RWPE1 (cell line): ENCODE data around the gene C16orf78.

ENCODE experiments used
- CTCF ChIA-PET: fragments of 350-600 bp; sonication (Branson Sonifier 250); formaldehyde crosslinking; extraction: SDS; loops from one replicate; lab custom pipeline; 2021; lab: Yijun Ruan, JAX
- POLR2A ChIA-PET: fragments of 400-600 bp; formaldehyde crosslinking; extraction: SDS; loops from one replicate; lab custom pipeline; 2020; ENCODE audit warnings: antibody characterized with exemption; ENCODE audit not compliant: low non-redundant PET; lab: Yijun Ruan, JAX
- DNase-seq: peaks from one replicate; pipeline ENCODE4 v3.0.0; 2012; ENCODE audit warnings: low spot score
- H3K27ac ChIP-seq: fragments of 450-650 bp; 2 replicates; pipeline ENCODE4 v1.5.1; 2017
- TF ChIP-seq, protein P1 (sequence below): fragments of 450-650 bp; conservative IDR thresholded peaks from 2 replicates; pipeline ENCODE4 v1.5.1; 2017; ENCODE audit warnings: low read depth, mild to moderate bottlenecking

Gene C16orf78, protein sequence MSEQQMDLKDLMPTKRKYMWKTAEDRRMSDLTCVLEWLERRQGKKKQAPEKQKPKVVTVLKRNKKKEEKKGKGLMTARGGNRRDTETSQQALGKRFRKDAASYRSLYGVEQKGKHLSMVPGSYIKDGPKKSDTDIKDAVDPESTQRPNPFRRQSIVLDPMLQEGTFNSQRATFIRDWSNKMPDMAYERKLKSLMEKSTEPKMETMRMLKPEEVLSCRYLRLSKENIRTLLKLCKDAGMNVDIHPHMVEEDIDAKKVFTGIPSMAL

DNA sequence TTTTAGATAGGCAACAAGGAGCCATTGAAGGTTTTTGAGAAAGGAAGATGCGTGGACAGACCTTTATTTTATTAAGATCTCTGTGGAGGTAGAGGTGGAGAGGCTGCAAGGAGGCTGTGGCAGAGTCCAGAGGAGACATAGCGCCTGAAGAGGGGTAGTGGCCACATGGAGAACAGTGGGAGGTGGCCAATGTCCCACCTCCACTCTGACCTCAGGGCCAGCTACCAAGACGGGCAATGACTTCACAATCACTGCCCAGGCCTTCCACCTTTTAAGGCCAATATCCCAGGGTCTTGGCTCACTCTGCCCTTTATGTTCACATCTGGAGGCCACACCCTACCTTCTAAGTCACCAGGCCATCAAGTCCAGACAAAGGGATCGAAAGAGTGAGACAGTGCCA is at the start of gene C16orf78:
C16orf78 (plus strand) TSS at position 301 of the 400 bp plus-strand sequence. CDS start 136 bp downstream, outside the sequence.
- ChIA-PET CTCF (no interaction called here), POLR2A (no interaction called here)
- TF ChIP-seq, protein P1, sequence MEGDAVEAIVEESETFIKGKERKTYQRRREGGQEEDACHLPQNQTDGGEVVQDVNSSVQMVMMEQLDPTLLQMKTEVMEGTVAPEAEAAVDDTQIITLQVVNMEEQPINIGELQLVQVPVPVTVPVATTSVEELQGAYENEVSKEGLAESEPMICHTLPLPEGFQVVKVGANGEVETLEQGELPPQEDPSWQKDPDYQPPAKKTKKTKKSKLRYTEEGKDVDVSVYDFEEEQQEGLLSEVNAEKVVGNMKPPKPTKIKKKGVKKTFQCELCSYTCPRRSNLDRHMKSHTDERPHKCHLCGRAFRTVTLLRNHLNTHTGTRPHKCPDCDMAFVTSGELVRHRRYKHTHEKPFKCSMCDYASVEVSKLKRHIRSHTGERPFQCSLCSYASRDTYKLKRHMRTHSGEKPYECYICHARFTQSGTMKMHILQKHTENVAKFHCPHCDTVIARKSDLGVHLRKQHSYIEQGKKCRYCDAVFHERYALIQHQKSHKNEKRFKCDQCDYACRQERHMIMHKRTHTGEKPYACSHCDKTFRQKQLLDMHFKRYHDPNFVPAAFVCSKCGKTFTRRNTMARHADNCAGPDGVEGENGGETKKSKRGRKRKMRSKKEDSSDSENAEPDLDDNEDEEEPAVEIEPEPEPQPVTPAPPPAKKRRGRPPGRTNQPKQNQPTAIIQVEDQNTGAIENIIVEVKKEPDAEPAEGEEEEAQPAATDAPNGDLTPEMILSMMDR, result no peak
- no peak for DNase-seq
- no peak within 1 kb of the TSS for H3K27ac ChIP-seq

DNA sequence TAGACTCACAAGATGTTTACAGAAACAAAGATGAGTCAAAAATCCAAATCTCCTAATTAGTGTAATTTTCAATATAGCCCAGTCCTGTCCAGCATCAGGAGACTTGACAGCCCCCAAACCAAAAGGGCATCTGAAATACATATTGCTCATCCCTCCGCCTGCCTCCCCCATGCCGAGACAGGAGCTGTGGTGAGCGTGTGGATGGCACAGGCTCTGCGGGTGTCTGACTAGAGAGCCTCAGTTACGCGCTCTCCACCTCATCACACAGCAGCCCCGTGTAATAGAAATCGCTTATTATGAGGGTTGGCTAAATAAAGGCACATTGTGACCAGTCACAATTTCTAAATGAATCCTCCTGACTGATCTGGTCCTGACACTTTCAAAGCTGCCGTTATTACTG is 48.9 kb upstream of the C16orf78 start:
- TF ChIP-seq, protein P1, result no peak
- ChIA-PET CTCF (no interaction called here), POLR2A (no interaction called here)
- no peak for DNase-seq
- H3K27ac ChIP-seq, result no peak overlapping the region

GRCh38 chr16:49327466-49327865 is 46.1 kb upstream of the C16orf78 start:
- no peak overlapping the region for H3K27ac ChIP-seq
- DNase-seq, result no peak
- TF ChIP-seq, protein P1, result no peak
- CTCF ChIA-PET, result interaction anchor here (0.6 kb wide), 2 partner anchors 23 to 208 kb away, joined by 3 read pairs; no protein-coding TSS in a partner anchor
- POLR2A ChIA-PET, result no interaction called here

GRCh38 chr16:49328325-49328724 is 45.3 kb upstream of the C16orf78 start:
- POLR2A ChIA-PET, result no interaction called here
- no peak overlapping the region for H3K27ac ChIP-seq
- DNase-seq, result no peak
- TF ChIP-seq, protein P1, result no peak
- CTCF ChIA-PET, result no interaction called here

- POLR2A ChIA-PET, result no interaction called here
- DNase-seq, result no peak
- no peak overlapping the region for H3K27ac ChIP-seq
- CTCF ChIA-PET, result interaction anchor here (0.7 kb wide), 1 partner anchor 181 kb away, joined by 3 read pairs; no protein-coding TSS in a partner anchor
- TF ChIP-seq, protein P1, result no peak
These were observed 42.9 kb upstream of the C16orf78 start for GRCh38 chr16:49330562-49331201.

DNA sequence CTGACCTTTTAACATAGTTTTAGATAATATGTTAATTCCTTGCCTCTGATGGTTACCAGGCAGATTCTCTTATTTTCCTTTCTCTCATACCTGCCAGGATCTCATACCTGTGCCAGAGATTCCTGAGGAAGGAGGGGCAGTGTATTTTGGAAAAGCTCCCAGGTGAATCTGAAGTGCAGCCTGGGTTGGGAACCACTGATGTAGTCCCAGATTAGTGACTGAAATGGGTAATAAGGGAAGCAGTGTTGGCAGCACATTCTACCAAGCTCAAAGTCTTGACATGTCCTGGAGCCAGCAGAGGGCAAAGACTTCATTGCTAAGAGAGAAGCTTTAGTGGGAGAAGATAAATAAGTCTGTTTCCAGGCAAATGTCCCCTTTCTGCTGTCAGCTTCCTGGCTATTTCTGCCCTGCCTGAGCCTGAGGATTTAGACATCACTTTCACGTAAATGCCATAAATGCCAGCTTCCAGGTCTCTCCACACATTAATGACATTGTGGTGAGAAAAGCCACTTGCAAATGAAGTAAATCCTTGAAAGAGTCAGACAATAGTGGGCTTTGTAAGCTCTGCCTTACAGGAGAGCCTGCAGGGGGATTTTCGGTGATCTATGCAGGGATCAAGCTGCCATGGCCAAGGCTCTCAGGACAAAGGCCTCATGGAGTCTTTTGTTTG is 40.9 kb upstream of the C16orf78 start:
- POLR2A ChIA-PET, result no interaction called here
- no peak for DNase-seq
- H3K27ac ChIP-seq, result no peak overlapping the region
- TF ChIP-seq, protein P1, result no peak
- CTCF ChIA-PET, result interaction anchor here (0.5 kb wide), 1 partner anchor 275 kb away, joined by 6 read pairs; no protein-coding TSS in a partner anchor
